A549 (cell line): ENCODE results near the gene ZNF358. TPM values are rescaled to one million over a fixed set of nuclear protein-coding genes. Genes with fewer than 3 reads are reported as not detected.

ENCODE experiments used
- CEBPB ChIP-seq, 2 experiments: fragments of >200 bp in 1 of 2; sonication (Bioruptor Twin) in 1 of 2; formaldehyde crosslinking in 1 of 2; IDR thresholded peaks; 2 replicates each; pipeline ENCODE4 v1.6.1; 2012 to 2016
- CHD4 ChIP-seq: fragments of 200-600 bp; sonication (generic); IDR thresholded peaks from 2 replicates; pipeline ENCODE4 v1.6.1; 2016; ENCODE audit warnings: antibody characterized with exemption, mild to moderate bottlenecking, borderline replicate concordance
- EHMT2 ChIP-seq: fragments of 200-600 bp; sonication (generic); IDR thresholded peaks from 2 replicates; pipeline ENCODE4 v1.6.1; 2016; ENCODE audit warnings: antibody characterized with exemption, low read depth, mild to moderate bottlenecking, moderate library complexity
- ESRRA ChIP-seq: fragments of 150-350 bp; IDR thresholded peaks from 2 replicates; pipeline ENCODE4 v1.6.1; 2014; ENCODE audit warnings: mild to moderate bottlenecking, low read length, borderline replicate concordance
- HEYL ChIP-seq: fragments of 250-450 bp; sonication (Bioruptor Pico); IDR thresholded peaks from 2 replicates; pipeline ENCODE4 v1.8.0; 2021; ENCODE audit warnings: mild to moderate bottlenecking, moderate library complexity
- HOXB5 ChIP-seq: fragments of 250-450 bp; sonication (Bioruptor Pico); IDR thresholded peaks from 2 replicates; pipeline ENCODE4 v1.5.0; 2020; ENCODE audit warnings: mild to moderate bottlenecking, moderate library complexity
- JUNB ChIP-seq: fragments of >200 bp; sonication (Bioruptor Twin); formaldehyde crosslinking; IDR thresholded peaks from 2 replicates; pipeline ENCODE4 v1.6.1; 2016
- KDM1A ChIP-seq: fragments of 200-600 bp; sonication (generic); IDR thresholded peaks from 2 replicates; pipeline ENCODE4 v1.6.1; 2016; ENCODE audit warnings: low read depth, mild to moderate bottlenecking
- KDM5A ChIP-seq: fragments of 200-600 bp; sonication (generic); IDR thresholded peaks from 2 replicates; pipeline ENCODE4 v1.6.1; 2016; ENCODE audit warnings: antibody characterized with exemption, mild to moderate bottlenecking
- MYC ChIP-seq: IDR thresholded peaks from 2 replicates; pipeline ENCODE4 v1.6.1; 2012; ENCODE audit warnings: mild to moderate bottlenecking, inconsistent platforms, low read length, improper control_type of control experiment, borderline replicate concordance
- PHF8 ChIP-seq: fragments of 200-600 bp; sonication (generic); IDR thresholded peaks from 2 replicates; pipeline ENCODE4 v1.6.1; 2016; ENCODE audit warnings: low read depth, mild to moderate bottlenecking, antibody characterized with exemption, moderate library complexity, borderline replicate concordance
- POLR2AphosphoS2 ChIP-seq: conservative IDR thresholded peaks from 2 replicates; pipeline ENCODE4 v1.6.1; 2012; ENCODE audit warnings: low read length, improper control_type of control experiment, inconsistent platforms
- RAD21 ChIP-seq, 2 experiments: fragments of >200 bp in 1 of 2; sonication (Bioruptor Twin) in 1 of 2; formaldehyde crosslinking in 1 of 2; IDR thresholded peaks in 1 of 2; conservative IDR thresholded peaks in 1 of 2; 2 replicates in 1 of 2; 3 replicates in 1 of 2; pipeline ENCODE4 v1.6.1; 2012 to 2018; ENCODE audit warnings: inconsistent platforms in 1 of 2
- SREBF2 ChIP-seq: fragments of 450-650 bp; IDR thresholded peaks from 2 replicates; pipeline ENCODE4 v1.6.1; 2014; ENCODE audit warnings: mild to moderate bottlenecking, moderate library complexity
- TFCP2L1 ChIP-seq: fragments of 250-450 bp; sonication (Bioruptor Pico); IDR thresholded peaks from 2 replicates; pipeline ENCODE4 v1.5.0; 2021; ENCODE audit warnings: mild to moderate bottlenecking
- ZFP36 ChIP-seq: fragments of 450-650 bp; IDR thresholded peaks from 2 replicates; pipeline ENCODE4 v1.6.1; 2014; ENCODE audit warnings: borderline replicate concordance; ENCODE audit not compliant: partially characterized antibody
- ZSCAN20 ChIP-seq: fragments of 250-450 bp; sonication (Bioruptor Pico); IDR thresholded peaks from 2 replicates; pipeline ENCODE4 v1.8.0; 2022; ENCODE audit warnings: mild to moderate bottlenecking, moderate library complexity
- polyA plus RNA-seq, 4 experiments: library from polyadenylated mRNA; depleted of rRNA in 3 of 4; stranded (reverse); fragments of >200 nt; fragmentation: RNase III in 1 of 4; extraction: RNeasy Plus Mini Kit Qiagen cat#74134 plus additional on column Dnase treatment in 1 of 4; gene quantifications; 2 replicates in 3 of 4; 3 replicates in 1 of 4; pipeline ENCODE4 v1.2.3, GENCODE V29; 2011 to 2017
- TF ChIP-seq, protein P1 (sequence below): fragments of 200-600 bp; sonication (generic); IDR thresholded peaks from 2 replicates; pipeline ENCODE4 v1.6.1; 2016; ENCODE audit warnings: antibody characterized with exemption, mild to moderate bottlenecking, moderate library complexity
- TF ChIP-seq, protein P2 (sequence below): fragments of >200 bp; sonication (Bioruptor Twin); formaldehyde crosslinking; IDR thresholded peaks from 2 replicates; pipeline ENCODE4 v1.6.1; 2016
- TF ChIP-seq, protein P3 (sequence below): IDR thresholded peaks from 2 replicates; pipeline ENCODE4 v1.6.1; 2012
- TF ChIP-seq, protein P4 (sequence below): fragments of >200 bp; sonication (Bioruptor Twin); formaldehyde crosslinking; IDR thresholded peaks from 3 replicates; pipeline ENCODE4 v1.5.1; 2016

ZNF358 gene
- polyA plus RNA-seq, 2 of the 4 experiments (the other 2 are of a cell fraction): 9.5 to 14.0 TPM

DNA sequence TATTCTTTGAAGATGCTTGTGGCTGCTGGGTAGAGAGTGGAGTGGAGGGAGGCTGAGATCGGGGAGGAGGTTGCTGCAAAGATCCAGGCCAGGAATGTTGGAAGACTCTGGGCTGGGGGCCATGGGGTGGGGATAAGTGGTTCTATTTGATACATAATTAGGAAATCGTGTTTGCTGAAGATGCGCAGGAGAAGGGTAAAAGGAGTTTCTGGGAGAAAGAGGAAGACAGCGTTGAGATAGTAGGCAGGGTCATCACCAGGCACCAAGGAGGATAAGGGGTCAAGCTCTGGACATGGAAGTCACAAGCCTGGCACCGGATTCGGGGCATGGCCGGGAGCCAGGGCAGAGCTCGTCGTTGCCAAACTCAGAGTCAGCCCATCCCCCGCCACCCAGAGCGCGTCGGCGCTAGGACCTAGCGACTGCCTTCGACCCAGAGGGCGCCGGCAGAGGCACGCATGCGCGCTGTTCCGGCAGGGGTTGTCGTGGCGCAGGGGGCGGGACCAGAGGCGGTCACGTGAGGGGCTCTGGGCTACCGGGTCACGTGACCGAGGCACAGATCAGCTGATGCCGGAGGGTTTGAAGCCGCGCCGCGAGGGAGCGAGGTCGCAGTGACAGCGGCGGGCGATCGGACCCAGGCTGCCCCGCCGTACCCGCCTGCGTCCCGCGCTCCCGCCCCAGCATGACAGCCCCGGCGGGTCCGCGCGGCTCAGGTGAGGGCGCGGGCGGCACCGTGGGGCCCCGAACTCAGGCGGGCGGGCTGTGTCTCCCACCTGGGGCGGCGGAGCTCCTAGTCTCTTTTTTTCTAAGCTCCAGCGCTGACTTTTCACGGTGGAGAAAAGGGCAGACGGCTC, 6.4 kb downstream of the ZNF358 start, which contains the start of gene MCOLN1 (continued):
- no peak for TF ChIP-seq ESRRA
- no peak for TF ChIP-seq CHD4
- TF ChIP-seq, protein P1, sequence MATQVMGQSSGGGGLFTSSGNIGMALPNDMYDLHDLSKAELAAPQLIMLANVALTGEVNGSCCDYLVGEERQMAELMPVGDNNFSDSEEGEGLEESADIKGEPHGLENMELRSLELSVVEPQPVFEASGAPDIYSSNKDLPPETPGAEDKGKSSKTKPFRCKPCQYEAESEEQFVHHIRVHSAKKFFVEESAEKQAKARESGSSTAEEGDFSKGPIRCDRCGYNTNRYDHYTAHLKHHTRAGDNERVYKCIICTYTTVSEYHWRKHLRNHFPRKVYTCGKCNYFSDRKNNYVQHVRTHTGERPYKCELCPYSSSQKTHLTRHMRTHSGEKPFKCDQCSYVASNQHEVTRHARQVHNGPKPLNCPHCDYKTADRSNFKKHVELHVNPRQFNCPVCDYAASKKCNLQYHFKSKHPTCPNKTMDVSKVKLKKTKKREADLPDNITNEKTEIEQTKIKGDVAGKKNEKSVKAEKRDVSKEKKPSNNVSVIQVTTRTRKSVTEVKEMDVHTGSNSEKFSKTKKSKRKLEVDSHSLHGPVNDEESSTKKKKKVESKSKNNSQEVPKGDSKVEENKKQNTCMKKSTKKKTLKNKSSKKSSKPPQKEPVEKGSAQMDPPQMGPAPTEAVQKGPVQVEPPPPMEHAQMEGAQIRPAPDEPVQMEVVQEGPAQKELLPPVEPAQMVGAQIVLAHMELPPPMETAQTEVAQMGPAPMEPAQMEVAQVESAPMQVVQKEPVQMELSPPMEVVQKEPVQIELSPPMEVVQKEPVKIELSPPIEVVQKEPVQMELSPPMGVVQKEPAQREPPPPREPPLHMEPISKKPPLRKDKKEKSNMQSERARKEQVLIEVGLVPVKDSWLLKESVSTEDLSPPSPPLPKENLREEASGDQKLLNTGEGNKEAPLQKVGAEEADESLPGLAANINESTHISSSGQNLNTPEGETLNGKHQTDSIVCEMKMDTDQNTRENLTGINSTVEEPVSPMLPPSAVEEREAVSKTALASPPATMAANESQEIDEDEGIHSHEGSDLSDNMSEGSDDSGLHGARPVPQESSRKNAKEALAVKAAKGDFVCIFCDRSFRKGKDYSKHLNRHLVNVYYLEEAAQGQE: no peak
- no peak for TF ChIP-seq SREBF2
- peak; percentile 77 for TF ChIP-seq KDM5A
- TF ChIP-seq POLR2AphosphoS2: no peak
- no peak for TF ChIP-seq KDM1A
- TF ChIP-seq EHMT2: no peak
- TF ChIP-seq RAD21 (conservative IDR thresholded peaks at IDR 0.05 in 1 of 2, IDR thresholded peaks at IDR 0.05 in 1 of 2): no peak
- no peak for TF ChIP-seq HEYL (CRISPR knock-in tag)
- no peak for TF ChIP-seq TFCP2L1 (CRISPR knock-in tag)
- TF ChIP-seq MYC: no peak
- TF ChIP-seq HOXB5 (CRISPR knock-in tag): 0 out of 2 replicates have a peak, but pooled peaks have one; percentile 36
- no peak for TF ChIP-seq CEBPB (IDR thresholded peaks at IDR 0.05)
- TF ChIP-seq PHF8: no peak
- no peak for TF ChIP-seq JUNB
- TF ChIP-seq, protein P2, sequence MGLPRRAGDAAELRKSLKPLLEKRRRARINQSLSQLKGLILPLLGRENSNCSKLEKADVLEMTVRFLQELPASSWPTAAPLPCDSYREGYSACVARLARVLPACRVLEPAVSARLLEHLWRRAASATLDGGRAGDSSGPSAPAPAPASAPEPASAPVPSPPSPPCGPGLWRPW: no peak
- TF ChIP-seq, protein P3, sequence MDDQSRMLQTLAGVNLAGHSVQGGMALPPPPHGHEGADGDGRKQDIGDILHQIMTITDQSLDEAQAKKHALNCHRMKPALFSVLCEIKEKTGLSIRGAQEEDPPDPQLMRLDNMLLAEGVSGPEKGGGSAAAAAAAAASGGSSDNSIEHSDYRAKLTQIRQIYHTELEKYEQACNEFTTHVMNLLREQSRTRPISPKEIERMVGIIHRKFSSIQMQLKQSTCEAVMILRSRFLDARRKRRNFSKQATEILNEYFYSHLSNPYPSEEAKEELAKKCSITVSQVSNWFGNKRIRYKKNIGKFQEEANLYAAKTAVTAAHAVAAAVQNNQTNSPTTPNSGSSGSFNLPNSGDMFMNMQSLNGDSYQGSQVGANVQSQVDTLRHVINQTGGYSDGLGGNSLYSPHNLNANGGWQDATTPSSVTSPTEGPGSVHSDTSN: no peak
- TF ChIP-seq, protein P4, sequence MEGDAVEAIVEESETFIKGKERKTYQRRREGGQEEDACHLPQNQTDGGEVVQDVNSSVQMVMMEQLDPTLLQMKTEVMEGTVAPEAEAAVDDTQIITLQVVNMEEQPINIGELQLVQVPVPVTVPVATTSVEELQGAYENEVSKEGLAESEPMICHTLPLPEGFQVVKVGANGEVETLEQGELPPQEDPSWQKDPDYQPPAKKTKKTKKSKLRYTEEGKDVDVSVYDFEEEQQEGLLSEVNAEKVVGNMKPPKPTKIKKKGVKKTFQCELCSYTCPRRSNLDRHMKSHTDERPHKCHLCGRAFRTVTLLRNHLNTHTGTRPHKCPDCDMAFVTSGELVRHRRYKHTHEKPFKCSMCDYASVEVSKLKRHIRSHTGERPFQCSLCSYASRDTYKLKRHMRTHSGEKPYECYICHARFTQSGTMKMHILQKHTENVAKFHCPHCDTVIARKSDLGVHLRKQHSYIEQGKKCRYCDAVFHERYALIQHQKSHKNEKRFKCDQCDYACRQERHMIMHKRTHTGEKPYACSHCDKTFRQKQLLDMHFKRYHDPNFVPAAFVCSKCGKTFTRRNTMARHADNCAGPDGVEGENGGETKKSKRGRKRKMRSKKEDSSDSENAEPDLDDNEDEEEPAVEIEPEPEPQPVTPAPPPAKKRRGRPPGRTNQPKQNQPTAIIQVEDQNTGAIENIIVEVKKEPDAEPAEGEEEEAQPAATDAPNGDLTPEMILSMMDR: no peak
- no peak for TF ChIP-seq ZFP36
- no peak for TF ChIP-seq ZSCAN20 (CRISPR knock-in tag)
- TF ChIP-seq, all 56 proteins: peak for 13
